ENCODE data around the gene SYDE2.
A peak's percentile ranks its signal among the peaks of the same experiment; 100 is the strongest.
"Not testable (repeated sequence)": the region's sequence is repeated elsewhere in the genome, so short reads cannot be mapped to it uniquely, and the experiment has no call there.

The SYDE2 gene

GRCh38 chr1:85153149-85153891 is 47.5 kb downstream of the SYDE2 start:
- H3K4me3 ChIP-seq (replicated peaks; ENCODE audit: low read depth, low read length) = no peak overlapping the region
- no peak for DNase-seq (ENCODE audit: extremely low read depth, low read depth)
- TF ChIP-seq CTCF (IDR thresholded peaks at IDR 0.05; ENCODE audit: low read depth, low read length, missing control alignments) = no peak

GRCh38 chr1:85151446-85151845 is 49.4 kb downstream of the SYDE2 start:
- H3K4me3 ChIP-seq (replicated peaks; ENCODE audit: low read depth, low read length) = no peak overlapping the region
- no peak for DNase-seq (ENCODE audit: extremely low read depth, low read depth)
- no peak for TF ChIP-seq CTCF (IDR thresholded peaks at IDR 0.05; ENCODE audit: low read depth, low read length, missing control alignments)

GRCh38 chr1:85149805-85150204 is 51.0 kb downstream of the SYDE2 start:
- TF ChIP-seq CTCF (IDR thresholded peaks at IDR 0.05; ENCODE audit: low read depth, low read length, missing control alignments) = no peak
- DNase-seq (ENCODE audit: extremely low read depth, low read depth) = no peak
- H3K4me3 ChIP-seq (replicated peaks; ENCODE audit: low read depth, low read length) = no peak overlapping the region

GRCh38 chr1:85148524-85149250 is 52.1 kb downstream of the SYDE2 start:
- H3K4me3 ChIP-seq (replicated peaks; ENCODE audit: low read depth, low read length) = no peak overlapping the region
- TF ChIP-seq CTCF (IDR thresholded peaks at IDR 0.05; ENCODE audit: low read depth, low read length, missing control alignments) = no peak
- DNase-seq (ENCODE audit: extremely low read depth, low read depth) = no peak

- no peak overlapping the region for H3K4me3 ChIP-seq (replicated peaks; ENCODE audit: low read depth, low read length)
- TF ChIP-seq CTCF (IDR thresholded peaks at IDR 0.05; ENCODE audit: low read depth, low read length, missing control alignments) = peak; percentile 11
- no peak for DNase-seq (ENCODE audit: extremely low read depth, low read depth)
Observed at GRCh38 chr1:85146972-85147359, 53.9 kb downstream of the SYDE2 start.

GRCh38 chr1:85146298-85146971 is 54.4 kb downstream of the SYDE2 start:
- DNase-seq (ENCODE audit: extremely low read depth, low read depth); H3K4me3 ChIP-seq (replicated peaks; ENCODE audit: low read depth, low read length): not testable (repeated sequence)

GRCh38 chr1:85144351-85144750 is 56.5 kb downstream of the SYDE2 start:
- no peak overlapping the region for H3K4me3 ChIP-seq (replicated peaks; ENCODE audit: low read depth, low read length)
- DNase-seq (ENCODE audit: extremely low read depth, low read depth) = no peak
- TF ChIP-seq CTCF (IDR thresholded peaks at IDR 0.05; ENCODE audit: low read depth, low read length, missing control alignments) = no peak

Measured in HFF-Myc (cell line).